Mesenteric fat pad (tissue), 1 donor: ENCODE results near the gene FER. TPM values are rescaled to one million over a fixed set of nuclear protein-coding genes. Genes with fewer than 3 reads are reported as not detected.
"Not testable (repeated sequence)": the region's sequence is repeated elsewhere in the genome, so short reads cannot be mapped to it uniquely, and the experiment has no call there.

Experiments
- DNase-seq: peaks from one replicate; pipeline ENCODE4 v3.0.0-alpha.2; 2020; ENCODE audit warnings: low spot score
- total RNA-seq: library from RNA; stranded (reverse); fragmentation: NEBNext Ultra II Directional; extraction: Animal tissue kit (Norgen Biotek cat#: 25700); gene quantifications from one replicate; pipeline ENCODE4 v1.2.1, GENCODE V29; 2021
- donor health status: DM: yes; HTN: yes; CAD: no.

The FER gene
- total RNA-seq, 1 donor from 2014 or later = 37.6 TPM

DNA sequence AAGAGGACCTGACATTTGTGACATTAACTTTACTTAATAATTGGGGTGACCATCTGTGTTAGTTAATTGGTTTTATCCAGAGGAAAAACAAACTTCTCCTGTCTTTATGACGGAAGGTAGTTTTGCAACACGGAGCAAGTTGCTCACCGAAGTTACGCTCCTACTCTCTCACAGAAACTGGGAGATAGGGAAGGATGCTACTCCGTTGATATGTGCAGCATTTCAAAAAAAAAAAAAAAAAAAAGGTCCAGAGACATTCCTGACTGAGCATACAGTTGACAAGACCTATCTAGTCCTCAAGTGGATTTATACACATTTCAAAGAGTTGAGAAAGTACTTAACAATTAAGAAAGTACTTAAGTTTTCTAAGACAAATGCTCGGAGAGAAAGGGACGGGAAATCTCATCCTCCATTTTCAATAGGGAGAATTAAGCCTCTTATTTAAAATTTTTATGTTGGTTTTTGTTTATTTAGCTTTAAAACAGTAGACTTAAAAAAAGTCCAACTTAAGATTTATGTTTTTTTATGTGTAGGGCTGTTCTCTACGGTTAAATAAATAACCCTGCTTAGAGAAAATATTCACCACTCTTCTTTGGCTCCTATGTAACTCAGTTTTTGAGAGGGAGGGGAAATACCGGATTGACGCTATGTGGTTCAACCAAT lies 455 bp upstream of the FER start:
- DNase-seq = no peak

DNA sequence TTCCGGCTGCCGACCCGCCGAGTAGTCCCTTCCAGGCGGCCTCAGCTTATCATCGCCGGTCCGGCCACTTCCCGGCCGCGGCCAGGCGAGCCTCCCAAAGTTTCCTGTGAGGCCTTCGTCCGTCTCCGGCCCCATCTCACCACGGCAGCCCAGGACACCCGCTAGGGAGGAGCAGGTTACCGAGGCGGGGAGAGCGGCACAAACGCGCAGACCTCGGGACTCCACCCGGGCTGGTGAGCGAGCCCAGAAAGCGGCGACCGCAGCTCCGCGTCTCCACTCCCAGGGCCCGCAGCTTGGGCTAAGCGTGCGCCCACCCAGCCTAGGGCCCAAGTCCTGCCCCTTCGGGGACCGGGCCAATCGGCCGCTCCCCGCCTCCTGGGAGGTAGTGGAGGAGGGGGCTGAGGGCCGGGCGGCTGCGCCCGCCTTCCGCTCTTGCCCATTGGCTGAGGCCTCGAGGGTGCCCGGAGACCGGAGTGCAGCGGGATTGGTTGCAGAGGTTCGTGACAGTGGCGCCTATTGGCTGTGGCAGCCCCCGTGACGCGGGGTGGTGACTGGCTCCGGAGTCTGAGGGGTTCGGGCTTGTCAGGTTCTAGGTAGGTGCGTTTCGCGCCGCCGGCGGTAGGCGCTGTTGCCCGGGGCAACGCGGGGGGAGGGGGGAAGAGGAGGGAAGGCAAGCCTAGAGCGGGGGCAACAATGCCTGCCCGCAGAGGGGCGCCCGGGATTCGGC lies 867 bp downstream of the FER start:
- peak; percentile 99 for DNase-seq

DNA sequence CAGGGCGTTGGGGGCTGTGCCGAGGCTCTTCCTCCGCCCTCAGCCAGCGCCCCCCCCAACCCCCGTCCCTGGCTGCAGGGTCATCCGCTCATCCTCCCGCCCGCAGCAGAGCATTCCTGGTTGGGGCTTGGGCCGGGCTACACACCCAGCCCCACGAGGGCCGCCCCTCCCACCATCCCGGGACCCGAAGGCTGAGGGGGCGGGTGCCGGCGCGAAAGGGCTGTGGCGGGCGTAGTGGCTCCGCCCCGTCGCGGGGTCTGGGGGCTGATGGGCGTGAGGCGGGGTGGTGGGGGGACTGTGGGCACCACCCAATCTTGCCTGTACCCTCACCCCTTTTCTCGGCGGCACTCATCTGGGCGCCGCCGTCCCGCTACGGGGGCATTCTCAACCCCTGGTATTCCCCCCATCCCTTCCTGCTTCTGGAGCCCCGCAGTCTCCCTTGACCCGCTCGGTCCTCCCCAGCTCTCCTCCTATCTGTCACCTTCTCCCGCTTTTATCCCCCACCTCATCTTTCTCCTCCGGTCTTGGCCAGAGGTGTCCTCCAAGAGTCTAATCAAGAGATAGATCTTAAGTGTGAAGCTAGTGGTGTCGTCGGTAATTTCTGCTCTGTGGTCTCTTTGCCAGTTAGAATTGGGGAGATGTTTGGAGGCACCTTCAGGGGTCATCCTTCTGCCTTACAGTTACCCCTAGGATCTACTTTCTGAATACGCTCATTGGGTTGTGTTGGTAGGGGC lies 1.6 kb downstream of the FER start:
- DNase-seq = peak; percentile 92

DNA sequence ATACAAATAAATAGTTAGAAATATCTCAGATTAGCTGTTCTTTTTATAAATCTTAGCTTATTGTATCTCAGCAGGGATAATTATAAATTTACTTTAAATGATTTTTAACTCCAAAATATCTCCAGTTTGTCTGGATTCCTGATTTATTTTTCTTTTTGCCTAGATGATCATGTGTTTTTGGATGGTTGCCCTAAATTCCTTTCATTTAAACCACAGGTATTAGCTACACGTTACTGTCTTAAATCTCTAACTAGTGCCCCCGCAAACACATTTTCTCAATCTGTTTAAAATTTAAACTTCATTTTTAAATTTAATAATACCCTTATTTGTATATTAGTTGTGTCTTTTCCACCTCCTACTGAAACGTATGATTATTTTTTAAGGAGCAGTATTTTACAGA lies 5.6 kb downstream of the FER start:
- no peak for DNase-seq

DNA sequence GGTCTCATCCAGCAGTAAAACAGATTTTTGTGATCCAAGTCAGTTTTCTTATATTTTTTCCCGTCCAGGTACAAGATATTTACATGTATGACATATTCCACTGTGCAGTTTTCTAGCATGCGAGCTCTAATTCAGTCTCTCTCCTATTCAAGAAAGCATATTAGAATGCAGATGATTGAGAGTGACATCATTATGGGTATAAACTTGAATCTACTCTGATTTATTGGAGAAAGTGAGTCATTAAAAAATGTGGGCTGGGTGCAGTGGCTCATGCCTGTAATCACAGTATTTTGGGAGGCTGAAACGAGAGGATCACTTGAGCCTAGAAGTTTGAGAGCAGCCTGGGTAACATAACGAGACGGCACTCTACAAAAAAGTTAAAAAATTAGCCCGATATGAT lies 6.2 kb downstream of the FER start:
- DNase-seq = no peak

DNA sequence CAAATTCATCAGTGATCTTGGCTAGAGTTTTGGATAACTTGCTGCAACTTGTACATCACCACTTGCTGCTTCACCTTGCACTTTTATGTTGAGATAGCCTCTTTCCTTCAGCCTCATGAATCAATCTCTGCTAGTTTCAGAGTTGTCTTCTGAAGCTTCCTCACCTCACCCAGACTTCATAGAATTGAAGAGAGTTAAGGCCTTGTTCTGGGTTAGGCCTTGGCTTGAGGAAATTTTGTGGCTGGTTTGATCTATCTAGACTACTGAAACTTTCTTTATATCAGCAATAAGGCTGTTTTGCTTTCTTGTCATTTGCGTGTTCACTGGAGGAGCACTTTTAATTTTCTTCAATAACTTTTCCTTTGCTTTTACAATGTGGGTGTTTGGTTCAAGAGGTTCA lies 12.8 kb downstream of the FER start:
- no peak for DNase-seq

DNA sequence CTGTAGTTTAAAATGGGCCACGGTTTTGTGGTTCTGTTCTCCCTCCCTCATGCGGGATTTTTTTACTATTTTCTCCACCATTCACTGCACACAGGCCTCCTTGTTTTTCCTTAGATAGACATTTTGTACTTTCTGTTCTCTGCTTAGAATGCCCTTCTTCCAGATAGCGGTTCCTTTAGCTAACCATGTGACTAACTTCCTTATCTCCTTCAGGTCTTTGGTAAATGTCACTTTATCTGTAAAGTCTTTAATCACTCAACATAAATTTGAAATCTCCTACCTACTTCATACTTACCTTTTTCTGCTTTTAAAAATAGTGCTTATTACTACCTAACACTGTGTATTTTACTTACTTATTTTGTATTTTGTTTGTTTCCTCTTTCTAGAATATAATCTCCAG lies 15.0 kb downstream of the FER start:
- DNase-seq = no peak

DNA sequence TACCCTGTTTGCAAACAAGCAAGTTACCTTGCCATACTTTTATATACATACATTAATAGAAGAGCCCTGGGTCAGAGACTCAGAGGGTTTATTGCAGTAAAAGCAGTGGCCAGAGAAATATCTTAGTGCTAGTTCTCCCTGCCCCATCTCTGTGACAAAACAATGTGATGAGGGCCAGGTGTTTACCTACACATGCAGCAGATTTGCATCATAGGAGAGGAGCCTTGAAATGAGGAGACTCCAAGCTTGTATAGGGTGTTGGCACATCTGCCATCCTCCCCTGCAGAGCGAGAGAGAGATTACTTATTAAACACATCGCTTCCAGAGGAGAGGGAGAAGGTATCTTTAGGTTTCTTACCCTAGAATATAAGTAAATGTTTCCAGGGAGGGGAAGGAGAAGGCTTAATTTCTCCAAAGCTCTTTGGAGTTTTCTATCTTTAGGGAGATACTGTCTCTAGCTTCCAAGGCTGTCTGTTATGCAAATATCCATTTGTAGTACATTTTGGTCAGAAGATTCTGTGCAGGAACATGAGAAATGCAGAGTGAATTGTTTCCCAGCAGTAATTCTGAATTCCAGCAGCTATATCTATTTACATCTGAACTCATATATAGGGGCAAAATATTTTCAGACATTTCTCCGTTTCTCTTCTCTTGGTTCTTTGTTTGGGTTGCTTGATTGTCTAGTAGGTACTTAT lies 15.7 kb downstream of the FER start:
- no peak for DNase-seq

DNA sequence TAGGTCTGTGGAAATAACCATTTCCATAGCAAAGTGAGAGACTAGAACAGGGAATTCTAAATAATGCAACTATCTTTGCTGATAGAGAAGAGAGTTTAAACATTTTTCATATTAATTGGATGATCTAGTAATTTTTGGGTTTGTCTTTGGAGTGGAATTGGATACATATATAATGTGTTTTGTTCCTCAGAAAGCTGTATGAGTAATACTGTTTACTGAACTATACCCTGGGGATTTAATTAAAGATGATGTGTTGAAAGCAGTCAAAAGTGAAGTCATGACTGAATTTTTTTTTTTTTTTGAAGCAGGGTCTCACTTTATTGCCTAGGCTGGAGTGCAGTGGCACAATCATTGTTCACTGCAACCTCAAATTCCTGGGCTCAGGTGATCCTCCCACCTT lies 17.9 kb downstream of the FER start:
- no peak for DNase-seq

DNA sequence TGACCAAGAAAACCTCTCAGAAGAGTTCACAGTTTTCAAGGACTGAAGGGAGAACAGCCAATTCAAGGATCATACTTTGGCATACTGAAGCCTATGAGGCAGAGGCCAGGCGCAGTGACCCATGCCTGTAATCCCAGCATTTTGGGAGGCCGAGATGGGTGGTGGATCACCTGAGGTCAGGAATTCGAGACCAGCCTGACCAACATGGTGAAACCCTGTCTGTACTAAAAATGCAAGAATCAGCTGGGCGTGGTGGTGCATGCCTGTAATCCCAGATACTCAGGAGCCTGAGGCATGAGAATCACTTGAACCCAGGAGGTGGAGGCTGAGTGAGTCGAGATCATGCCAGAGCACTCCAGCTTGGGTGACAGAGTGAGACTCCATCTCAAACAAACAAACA lies 19.2 kb downstream of the FER start:
- not testable (repeated sequence) for DNase-seq

DNA sequence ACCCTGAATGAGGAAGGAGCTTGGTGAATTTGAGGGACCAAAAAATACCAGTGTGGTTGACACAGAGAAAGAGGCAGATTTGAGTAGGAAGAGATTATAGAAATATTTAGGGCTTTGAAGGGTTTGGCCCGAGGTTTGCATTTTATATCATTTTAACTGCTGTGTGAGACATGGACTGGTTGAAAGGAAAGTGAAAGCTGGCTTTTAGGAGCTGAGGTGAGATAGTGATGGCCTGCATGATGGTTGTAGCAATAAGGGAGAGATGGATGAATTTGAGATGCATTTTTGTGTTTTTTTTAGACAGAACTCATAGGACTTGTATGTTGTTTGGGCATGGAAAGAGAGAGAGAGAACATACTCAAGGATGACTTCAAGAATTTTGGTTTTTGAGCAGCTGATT lies 21.7 kb downstream of the FER start:
- no peak for DNase-seq

DNA sequence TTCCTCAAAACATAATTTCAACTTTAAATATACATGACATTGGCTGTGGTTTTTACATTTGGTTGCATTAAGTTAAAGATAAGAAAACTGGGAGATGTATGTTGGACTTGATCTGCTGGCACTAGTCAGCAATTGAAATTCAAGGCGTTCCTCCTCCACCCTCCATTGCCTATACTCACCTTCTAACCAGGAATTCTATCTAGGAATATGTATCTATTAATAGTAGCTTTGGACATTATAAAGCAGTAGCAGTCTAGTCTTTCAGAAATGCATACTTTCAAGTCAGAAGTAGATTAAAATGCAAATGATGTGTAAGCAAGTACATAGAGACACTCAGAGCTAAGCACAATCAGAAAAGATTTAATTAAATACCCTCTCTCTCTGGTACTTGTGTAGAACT lies 24.9 kb downstream of the FER start:
- no peak for DNase-seq

DNA sequence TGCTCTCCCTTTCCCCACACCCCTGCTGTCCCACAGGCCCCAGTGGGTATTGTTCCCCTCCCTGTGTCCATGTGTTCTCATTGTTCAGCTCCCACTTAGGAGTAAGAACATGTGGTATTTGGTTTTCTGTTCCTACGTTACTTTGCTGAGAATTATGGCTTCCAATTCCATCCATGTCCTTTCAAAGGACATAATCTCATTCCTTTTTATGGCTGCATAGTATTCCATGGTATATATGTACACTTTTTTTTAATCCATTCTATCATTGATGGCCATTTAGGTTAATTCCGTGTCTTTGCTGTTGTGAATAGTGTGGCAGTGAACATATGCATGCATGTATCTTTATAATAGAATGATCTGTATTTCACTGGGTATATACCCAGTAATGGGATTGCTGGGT lies 25.6 kb downstream of the FER start:
- DNase-seq = no peak

DNA sequence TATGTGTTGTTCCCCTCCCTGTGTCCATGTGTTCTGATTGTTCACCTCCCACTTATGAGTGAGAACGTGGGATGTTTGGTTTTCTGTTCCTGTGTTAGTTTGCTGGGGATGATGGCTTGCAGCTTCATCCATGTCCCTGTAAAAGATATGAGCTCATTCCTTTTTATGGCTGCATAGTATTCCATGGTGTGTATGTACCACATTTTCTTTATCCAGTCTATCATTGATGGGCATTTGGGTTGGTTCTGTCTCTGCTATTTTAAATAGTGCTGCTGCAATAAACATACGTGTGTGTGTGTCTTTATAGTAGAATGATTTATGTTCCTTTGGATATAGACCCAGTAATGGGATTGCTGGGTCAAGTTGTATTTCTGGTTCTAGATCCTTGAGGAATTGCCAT lies 26.4 kb downstream of the FER start:
- DNase-seq = not testable (repeated sequence)

DNA sequence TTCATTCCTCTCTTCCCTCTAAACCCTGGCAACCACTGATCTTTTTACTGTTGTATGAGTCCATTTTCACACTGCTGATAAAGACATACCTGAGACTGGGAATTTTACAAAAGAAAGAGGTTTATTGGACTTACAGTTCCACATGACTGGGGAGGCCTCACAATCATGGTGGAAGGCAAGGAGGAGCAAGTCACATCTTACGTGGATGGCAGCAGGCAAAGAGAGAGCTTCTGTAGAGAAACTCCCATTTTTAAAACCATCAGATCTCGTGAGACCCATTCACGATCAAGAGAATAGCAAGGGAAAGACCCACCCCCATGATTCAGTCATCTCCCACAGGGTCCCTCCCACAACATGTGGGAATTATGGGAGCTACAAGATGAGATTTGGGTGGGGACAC lies 29.9 kb downstream of the FER start:
- DNase-seq = not testable (repeated sequence)

DNA sequence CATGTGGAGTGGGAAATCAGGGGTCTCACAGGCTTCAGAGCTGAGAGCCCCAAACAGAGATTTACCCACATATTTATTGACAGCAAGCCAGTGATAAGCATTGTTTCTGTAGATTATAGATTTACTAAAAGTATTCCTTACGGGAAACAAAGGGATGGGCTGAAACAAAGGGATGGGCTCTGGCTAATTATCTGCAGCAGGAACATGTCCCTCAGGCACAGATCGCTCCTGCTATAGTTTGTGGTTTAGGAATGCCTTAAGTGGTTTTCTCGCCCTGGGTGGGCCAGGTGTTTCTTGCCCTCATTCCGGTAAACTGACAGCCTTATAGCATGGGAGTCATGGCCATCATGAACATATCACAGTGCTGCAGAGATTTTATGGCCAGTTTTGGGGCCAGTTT lies 36.9 kb downstream of the FER start:
- not testable (repeated sequence) for DNase-seq

DNA sequence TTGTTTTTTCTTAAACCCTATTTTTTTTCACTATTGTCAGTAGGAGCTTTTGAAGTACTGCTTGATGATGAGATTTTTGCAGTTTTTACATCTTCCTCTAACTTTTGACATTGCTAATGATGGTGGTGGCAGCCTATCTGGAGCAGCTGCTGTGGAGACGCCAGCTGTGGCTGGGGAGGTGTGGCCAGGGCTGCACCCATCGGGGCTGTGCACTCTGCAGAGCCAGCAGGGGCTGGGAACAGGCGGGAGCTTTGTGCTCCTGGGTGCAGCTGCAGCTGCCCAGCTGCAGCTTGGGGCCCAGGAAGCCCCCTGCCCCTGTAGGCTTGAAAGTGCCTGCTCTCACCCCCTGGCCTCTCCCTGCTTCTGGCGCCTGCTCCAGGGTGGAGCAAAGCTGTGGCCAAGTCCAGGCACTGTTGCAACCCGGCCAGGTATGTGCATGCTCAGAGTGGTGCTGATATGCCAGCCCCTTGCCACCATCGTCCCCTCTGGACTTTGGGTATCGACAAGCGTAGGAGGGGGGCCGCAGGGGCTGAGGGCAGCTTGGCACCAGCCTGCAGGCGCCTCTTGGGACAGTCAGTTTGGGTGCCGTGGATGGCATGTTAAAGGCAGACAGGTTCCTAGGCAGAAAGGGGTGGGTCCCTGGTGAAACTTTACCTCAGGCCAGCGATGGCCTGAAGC lies 39.2 kb downstream of the FER start:
- no peak for DNase-seq

DNA sequence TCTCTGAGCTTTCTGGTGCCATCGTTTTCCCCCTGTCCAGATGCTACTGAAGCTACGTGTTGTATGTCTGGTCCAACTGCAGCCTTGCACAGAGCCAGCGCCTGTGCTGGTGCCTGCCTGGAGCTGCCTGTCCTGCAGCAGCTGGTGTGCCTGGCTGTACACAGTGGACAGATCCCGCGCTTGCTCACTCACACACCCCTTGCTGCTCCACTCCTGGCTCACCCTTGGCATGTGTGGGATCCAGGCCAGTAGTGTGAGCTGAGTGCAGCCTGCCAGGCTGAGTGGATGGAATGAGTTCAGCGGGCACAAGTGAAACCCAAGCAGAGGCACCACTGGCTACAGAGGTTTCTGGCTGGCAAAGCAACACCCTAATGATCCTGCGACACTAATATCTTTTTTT lies 40.4 kb downstream of the FER start:
- no peak for DNase-seq

DNA sequence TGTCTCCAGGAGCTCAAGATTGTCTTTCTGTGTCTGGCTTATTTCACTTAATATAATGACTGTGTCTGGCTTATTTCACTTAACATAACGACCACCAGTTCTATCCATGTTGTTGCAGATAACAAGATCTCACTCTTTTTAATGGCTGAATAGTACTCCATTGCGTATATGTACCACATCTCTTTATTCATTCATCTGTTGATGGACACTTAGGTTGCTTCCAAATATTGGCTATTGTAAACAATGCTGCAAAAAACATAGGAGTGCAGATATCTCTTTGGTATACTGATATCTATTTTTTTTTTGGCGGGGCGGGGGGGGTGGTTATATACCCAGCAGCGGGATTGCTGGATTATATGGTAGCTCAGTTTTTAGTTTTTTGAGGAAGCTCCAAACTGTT lies 45.5 kb downstream of the FER start:
- DNase-seq = no peak

DNA sequence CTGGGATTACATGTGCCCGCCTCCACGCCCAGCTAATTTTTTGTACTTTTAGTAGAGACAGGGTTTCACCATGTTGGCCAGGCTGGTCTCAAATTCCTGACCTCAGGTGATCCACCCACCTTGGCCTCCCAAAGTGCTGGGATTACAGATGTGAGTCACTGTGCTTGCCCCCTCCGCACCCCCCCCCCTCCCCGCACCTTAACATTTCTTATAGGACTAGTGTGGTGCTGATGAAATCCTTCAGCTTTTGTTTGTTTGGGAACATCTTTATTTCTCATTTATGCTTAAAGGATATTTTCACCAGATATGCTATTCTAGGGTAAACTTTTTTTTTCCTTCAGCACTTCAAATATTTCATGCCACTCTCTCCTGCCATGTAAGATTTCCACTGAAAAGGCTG lies 46.7 kb downstream of the FER start:
- not testable (repeated sequence) for DNase-seq

DNA sequence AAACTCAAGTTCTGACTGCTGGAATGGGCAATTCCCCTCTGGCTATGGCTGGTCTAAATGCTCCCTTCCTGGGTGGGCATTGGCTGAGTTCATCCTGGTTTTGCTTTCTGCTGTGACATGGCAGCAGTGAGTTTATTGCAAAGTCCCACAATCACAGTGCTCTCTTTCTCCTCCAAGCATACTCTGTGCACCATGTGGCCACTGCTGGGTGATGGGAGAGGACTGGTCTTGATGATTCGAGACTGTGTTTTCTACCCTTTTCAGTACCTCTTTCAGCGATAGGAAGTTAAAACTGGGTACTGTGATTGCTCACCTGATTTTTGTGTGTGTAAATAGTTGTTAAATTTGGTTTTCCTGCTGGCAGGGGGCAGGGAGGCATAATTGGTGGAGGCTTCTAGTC lies 49.7 kb downstream of the FER start:
- no peak for DNase-seq
